HG03066 (cell line): ENCODE results near the gene ELL.

Experiments used
- ATAC-seq: cut with Tn5 transposase; IDR thresholded peaks from one replicate; pipeline ENCODE4 v1.9.1; 2021; ENCODE audit warnings: low read depth; ENCODE audit not compliant: unreplicated experiment

Gene ELL

DNA sequence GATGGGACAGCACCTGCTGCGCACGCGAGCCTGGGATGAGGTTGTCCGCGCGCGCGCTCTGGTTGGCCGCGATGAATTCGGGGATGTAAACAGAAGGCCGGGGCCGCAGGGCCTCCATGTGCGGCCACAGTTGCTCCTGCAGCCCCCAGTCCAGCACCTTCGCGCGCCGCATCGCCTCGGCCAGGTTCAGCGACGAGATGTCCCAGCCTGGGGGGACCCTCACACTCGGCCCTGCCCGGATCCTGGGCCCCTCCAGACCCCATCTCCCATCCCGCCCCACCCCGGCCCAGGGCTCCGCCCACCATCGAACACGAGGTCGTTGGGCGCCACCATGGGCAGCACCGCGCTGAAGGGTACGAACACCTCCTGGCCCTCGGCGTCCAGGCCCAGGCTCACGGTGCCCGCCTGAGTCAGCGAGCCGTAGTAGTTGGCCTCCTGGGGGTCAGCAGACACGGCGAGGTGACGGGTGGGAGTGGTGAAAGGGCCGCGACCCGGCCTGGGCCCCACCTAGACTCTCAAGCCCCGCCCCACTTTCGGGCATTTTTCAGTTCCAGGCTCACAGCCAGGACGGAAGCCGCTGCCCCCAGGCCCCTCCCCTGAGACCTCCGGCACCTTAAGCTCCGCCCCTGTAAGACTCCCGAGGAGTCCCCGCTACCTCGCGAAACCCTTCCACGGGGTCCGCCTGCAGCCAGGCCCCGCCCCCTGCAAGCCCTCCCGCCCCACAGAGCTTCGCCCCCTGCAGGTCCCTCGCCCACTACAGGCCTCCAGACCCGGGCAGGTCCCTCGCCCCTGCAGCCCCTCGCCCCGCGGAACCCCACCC is 85.0 kb downstream of the ELL start:
- ATAC-seq: peak; percentile 55

GRCh38 chr19:18435842-18436670 is 85.8 kb downstream of the ELL start:
- ATAC-seq: no peak

DNA sequence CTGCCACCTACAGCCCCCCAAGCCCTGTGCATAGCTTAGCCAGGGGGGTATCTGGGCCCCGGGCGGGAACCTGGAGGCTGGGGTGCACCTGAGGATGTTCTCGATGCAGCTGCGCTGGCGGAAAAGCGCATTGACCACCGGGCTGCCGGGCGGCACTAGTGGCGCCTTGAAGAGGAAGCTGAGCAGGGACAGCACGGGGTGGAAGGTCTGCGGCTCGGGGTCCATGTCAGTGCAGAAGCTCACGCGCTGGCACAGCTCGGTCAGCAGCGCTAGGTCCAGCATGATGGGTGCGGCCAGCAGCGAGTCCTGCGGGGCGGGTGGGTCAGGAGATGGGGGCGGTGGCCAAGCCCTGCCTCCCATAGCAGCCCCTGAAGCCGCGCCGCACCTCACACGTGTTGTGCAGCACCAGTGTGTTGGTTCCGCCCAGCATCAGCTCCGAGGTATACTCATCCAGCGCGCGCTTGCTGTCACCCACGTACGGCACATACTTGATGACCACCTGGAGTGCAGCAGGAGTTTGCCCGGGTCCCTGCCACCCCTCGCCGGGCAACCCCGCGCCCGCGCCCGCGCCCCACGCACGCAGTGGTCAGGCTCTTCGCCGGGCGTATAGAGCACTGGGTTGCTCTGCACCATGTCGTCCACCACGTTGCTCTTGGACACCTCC is 86.6 kb downstream of the ELL start:
- ATAC-seq: no peak

DNA sequence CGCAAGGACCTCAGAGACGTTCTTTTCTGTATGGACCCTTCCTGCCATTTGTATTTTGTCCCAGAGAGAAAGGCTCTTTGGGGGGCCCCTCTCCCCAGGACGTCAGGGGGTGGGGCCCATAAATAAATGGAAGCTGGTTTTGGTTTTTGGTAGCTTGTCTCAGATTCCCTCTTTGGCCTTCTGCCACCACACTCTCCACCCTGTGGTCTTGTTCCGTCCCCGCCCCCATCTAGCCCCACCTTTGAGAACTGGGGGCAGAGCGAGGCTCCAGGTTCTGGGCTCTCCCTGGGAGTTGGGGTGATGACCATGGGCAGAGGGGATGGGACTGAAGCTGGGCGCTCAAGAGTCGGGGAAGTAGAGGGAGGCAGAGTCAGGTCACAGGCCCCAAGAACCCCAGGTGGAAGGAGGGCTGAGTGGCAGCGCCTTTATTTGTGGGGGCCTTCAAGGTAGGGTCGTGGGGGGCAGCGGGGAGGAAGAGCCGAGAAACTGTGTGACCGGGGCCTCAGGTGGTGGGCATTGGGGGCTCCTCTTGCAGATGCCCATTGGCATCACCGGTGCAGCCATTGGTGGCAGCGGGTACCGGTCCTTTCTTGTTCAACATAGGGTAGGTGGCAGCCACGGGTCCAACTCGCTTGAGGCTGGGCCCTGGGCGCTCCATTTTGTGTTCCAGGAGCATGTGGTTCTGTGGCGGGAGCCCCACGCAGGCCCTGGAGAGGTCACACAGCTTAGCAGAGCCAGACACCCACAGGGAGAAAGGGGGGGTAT is 87.3 kb downstream of the ELL start:
- no peak for ATAC-seq

- no peak for ATAC-seq
These were observed 88.0 kb downstream of the ELL start for GRCh38 chr19:18433735-18434398.

- no peak for ATAC-seq
These were observed 88.7 kb downstream of the ELL start for GRCh38 chr19:18433015-18433691.

GRCh38 chr19:18432275-18433014 is 89.4 kb downstream of the ELL start:
- ATAC-seq: no peak

DNA sequence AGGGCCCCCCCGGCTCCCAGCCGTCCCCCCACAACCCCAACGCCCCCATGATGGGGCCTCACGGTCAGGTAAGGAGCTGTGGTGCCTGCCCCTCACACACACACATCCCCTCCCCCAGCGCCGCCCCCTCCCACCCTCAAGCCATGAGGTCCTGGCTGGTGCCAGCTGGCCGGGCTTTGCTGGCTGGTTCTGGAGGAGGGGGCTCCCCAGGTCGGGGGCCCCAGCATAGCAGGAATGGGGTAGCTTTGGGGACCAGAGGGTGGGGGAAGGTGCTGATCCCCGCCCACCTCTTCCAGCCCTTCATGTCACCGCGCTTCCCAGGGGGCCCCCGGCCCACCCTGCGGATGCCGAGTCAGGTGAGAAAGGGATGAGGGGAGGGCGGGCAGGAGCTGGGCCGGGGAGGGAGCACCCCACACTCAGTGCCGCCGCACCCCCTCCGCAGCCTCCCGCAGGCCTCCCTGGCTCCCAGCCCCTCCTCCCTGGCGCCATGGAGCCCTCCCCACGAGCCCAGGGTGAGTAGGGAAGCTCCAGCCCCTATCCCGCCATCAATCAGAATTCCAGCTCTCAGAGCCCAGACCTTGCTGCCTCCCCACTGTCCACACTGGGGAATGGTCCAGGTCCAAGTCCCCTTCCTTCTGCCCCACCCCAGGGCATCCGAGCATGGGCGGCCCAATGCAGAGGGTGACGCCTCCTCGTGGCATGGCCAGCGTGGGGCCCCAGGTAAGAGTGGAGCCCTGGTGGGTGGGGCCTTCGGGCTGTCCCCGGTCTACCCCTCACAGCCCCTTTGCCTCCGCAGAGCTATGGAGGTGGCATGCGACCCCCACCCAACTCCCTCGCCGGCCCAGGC is 90.3 kb downstream of the ELL start:
- no peak for ATAC-seq

- ATAC-seq: no peak
These were observed 91.3 kb downstream of the ELL start for GRCh38 chr19:18430417-18431144.

DNA sequence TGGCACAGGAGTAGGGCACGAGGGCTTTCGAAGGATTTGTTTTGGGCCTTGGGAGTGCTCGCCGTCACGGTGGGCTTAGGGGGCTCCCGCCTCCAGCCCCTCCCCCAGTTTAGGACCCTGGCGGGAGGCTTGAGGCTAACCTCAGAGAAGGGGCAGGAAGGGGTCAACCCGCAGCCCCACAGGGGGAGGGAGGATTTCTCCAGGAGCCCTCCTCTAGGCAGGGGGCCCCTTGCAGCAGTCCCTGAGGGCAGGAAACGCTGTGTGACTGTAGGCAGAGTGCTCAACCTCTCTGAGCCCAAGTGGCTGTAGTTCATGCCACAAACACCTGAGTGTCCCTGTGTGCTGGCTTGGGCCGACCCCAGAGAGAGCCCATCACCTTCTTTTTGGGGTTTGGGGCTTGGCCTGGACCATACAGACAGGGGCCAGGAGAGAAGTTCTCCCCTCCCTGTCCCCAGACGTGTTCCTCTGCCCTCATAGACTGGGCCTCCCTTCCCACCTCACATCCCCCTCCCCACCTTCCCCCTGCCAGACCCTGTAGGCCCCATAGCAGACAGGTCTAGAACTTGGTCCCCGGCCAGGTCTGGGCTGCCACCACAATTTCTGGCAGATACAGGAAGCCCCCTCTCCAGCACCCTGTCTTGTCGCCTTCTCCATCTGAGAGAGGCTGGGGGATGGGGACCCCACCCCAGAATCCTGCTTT is 92.0 kb downstream of the ELL start:
- no peak for ATAC-seq

GRCh38 chr19:18428787-18429674 is 92.8 kb downstream of the ELL start:
- ATAC-seq: peak; percentile 48

- no peak for ATAC-seq
These were observed 93.6 kb downstream of the ELL start for GRCh38 chr19:18428173-18428786.

- no peak for ATAC-seq
These were observed 94.1 kb downstream of the ELL start for GRCh38 chr19:18427743-18428113.

DNA sequence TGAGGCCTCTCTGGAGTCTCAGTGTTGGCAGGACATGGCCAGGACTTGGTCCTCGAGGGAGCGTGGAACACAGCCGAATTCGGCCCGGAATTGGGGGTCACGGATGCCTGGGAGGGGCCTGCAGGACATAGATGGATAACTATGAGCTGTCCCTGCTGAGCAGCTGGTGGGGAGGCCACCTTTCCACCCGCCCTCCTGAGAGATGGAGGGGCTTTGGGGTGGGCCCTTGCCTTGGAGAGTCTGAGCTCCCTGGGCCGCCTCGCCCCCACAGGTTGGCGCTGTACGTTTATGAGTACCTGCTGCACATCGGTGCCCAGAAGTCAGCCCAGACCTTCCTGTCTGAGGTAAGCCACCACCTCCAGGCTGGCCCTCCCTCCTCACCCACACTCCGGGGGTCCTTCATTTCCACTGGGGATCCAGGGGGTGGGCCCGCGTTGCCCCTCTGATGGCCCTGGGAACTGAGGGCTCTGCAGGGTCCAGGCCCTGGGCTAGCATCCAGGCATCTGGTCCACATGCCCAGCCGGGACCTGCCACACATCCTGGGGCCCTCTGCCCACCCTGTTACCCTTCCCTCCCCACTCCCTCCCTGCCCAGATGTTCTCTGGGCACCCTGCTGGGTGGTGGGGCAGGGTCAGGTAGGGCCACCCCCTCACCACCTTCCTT is 94.7 kb downstream of the ELL start:
- no peak for ATAC-seq

DNA sequence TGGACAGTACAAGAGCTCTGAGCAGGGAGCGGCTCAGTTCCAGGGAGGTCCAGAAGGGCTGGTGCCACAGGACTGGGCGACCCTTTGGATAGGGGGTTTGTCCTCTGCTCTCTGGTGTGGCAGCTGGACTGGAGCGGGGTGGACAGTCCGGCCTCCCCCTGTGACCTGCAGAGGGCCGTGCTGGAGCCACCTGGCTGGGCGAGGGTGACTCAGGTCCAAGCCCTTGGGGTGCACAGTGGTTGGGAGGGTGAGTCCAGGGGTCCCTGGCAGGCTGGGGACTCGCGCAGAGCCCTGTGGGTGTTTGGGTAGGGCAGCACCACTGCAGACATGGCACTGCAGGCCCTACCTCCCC is 95.5 kb downstream of the ELL start:
- no peak for ATAC-seq
